Esophagus muscularis mucosa (tissue), 4 donors: ENCODE measurements around the gene LYPD5. TPM values are rescaled to one million over a fixed set of nuclear protein-coding genes. Genes with fewer than 3 reads are reported as not detected.
"Not testable (repeated sequence)": the region's sequence is repeated elsewhere in the genome, so short reads cannot be mapped to it uniquely, and the experiment has no call there.

Experiments
- DNase-seq: peaks from one replicate; pipeline ENCODE4 v3.0.0-alpha.2; 2017; ENCODE audit errors: extremely low spot score
- H3K27ac ChIP-seq, 4 donors: fragments of 200-600 bp; sonication (generic); replicated peaks in 1 of 4; 1 replicate in 3 of 4; 2 replicates in 1 of 4; pipeline ENCODE4 v1.5.1; 2016 to 2019; ENCODE audit warnings: mild to moderate bottlenecking in 1 of 4
- H3K27me3 ChIP-seq, 4 donors: fragments of 200-600 bp; sonication (generic); one replicate each; pipeline versions ENCODE4 v1.5.1 to v1.6.0; 2016 to 2019
- H3K36me3 ChIP-seq, 4 donors: fragments of 200-600 bp; sonication (generic); one replicate each; pipeline ENCODE4 v1.5.1; 2016 to 2019
- H3K4me1 ChIP-seq, 4 donors: fragments of 200-600 bp; sonication (generic); one replicate each; pipeline ENCODE4 v1.5.1; 2016 to 2019
- H3K4me3 ChIP-seq, 4 donors: fragments of 200-600 bp; sonication (generic); 1 replicate in 2 of 4; 2 replicates in 2 of 4; pipeline ENCODE4 v1.5.1; 2016 to 2019; ENCODE audit warnings: mild to moderate bottlenecking in 4 of 4, moderate library complexity in 1 of 4
- H3K9me3 ChIP-seq, 4 donors: fragments of 200-600 bp; sonication (generic); 1 replicate in 3 of 4; 2 replicates in 1 of 4; pipeline ENCODE4 v1.5.1; 2016 to 2019
- EP300 ChIP-seq: sonication (generic); formaldehyde crosslinking; IDR thresholded peaks from one replicate; pipeline ENCODE4 v1.6.1; 2017; ENCODE audit warnings: antibody characterized with exemption
- POLR2A ChIP-seq: fragments of 450-650 bp; IDR thresholded peaks from one replicate; pipeline ENCODE4 v1.6.1; 2017; ENCODE audit warnings: antibody characterized with exemption, moderate library complexity, mild to moderate bottlenecking, low read depth
- POLR2AphosphoS5 ChIP-seq, 2 donors: sonication (generic); formaldehyde crosslinking; IDR thresholded peaks; one replicate each; pipeline ENCODE4 v1.6.1; 2017; ENCODE audit warnings: antibody characterized with exemption in 2 of 2
- WGBS: methylation state at CpG from one replicate; pipeline ENCODE4 v1.1.5; 2018; 5-methylcytosine and 5-hydroxymethylcytosine counted together
- intact Hi-C: fragments of 100-400 bp; cut with DNase I; formaldehyde crosslinking; loops from one replicate; pipeline ENCODE4 v1.15.1; 2023
- total RNA-seq, 4 donors: library from RNA; depleted of rRNA; stranded (reverse); fragments of >200 nt; gene quantifications; one replicate each; pipeline versions ENCODE4 v1.1.0 to v1.2.1, GENCODE V29; 2016
- TF ChIP-seq, protein P1 (sequence below), 3 experiments: fragments of 200-600 bp in 2 of 3; fragments of 450-650 bp in 1 of 3; sonication (generic) in 2 of 3; IDR thresholded peaks; one replicate each; pipeline ENCODE4 v1.5.1; 2017 to 2019; ENCODE audit warnings: antibody characterized with exemption in 3 of 3, mild to moderate bottlenecking in 2 of 3, moderate library complexity in 1 of 3

Gene LYPD5
- total RNA-seq, 4 donors from 2014 or later = 2.8 to 12.0 (median 8.2) TPM

DNA sequence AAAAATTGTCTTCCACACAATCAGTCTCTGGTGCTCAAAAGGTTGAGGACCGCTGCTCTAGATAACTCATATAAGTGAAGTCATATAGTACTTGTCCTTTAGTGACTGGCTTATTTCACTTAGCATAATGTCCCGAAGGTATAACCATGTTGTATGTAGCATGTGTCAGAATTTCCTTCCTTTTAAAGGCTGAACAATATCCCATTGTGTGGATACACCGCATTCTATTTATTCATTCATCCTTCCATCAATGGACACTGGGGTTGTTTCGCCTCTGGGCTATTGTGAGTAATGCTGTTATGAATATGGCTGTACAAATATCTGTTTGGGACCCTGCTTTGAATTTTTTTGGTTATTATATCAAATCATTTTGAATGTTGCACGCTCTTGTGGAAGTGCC is 4.6 kb upstream of the LYPD5 start:
- no peak for TF ChIP-seq EP300
- TF ChIP-seq POLR2AphosphoS5 (IDR thresholded peaks at IDR 0.05) = no peak
- no peak for TF ChIP-seq POLR2A
- TF ChIP-seq, protein P1, sequence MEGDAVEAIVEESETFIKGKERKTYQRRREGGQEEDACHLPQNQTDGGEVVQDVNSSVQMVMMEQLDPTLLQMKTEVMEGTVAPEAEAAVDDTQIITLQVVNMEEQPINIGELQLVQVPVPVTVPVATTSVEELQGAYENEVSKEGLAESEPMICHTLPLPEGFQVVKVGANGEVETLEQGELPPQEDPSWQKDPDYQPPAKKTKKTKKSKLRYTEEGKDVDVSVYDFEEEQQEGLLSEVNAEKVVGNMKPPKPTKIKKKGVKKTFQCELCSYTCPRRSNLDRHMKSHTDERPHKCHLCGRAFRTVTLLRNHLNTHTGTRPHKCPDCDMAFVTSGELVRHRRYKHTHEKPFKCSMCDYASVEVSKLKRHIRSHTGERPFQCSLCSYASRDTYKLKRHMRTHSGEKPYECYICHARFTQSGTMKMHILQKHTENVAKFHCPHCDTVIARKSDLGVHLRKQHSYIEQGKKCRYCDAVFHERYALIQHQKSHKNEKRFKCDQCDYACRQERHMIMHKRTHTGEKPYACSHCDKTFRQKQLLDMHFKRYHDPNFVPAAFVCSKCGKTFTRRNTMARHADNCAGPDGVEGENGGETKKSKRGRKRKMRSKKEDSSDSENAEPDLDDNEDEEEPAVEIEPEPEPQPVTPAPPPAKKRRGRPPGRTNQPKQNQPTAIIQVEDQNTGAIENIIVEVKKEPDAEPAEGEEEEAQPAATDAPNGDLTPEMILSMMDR (IDR thresholded peaks at IDR 0.05) = no peak
- H3K4me3 ChIP-seq = no peak overlapping the region
- WGBS = 64% methylated on average over 5 of the region's 5 CpGs
- peaks cover 0 to 11% (median 4%) of the 10 kb centered on the region in 4 donors for H3K4me1 ChIP-seq
- no peak overlapping the region for H3K27ac ChIP-seq
- peaks cover 0 to 15% (median 0%) of the 10 kb centered on the region in 4 donors for H3K27me3 ChIP-seq
- H3K9me3 ChIP-seq = no peaks in the 10 kb centered on the region
- intact Hi-C loops = no loop called here
- DNase-seq = no peak
- H3K36me3 ChIP-seq = no peaks in the 10 kb centered on the region

DNA sequence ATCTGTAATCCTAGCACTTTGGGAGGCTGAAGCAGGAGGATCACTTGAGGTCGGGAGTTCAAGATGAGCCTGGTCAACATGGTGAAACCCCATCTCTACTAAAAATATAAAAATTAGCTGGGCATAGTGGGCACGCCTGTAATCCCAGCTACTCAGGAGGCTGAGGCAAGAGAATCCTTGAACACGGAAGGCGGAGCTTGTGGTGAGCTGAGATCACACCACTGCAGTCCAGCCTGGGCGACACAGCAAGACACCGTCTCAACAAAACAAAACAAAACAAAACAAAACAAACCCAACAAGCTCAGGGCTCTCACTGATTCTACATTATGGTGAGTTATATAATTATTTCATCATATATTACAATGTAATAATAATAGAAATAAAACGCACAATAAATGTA is 4.2 kb upstream of the LYPD5 start:
- WGBS = 84% methylated on average over 7 of the region's 7 CpGs
- intact Hi-C loops = not testable (repeated sequence)

DNA sequence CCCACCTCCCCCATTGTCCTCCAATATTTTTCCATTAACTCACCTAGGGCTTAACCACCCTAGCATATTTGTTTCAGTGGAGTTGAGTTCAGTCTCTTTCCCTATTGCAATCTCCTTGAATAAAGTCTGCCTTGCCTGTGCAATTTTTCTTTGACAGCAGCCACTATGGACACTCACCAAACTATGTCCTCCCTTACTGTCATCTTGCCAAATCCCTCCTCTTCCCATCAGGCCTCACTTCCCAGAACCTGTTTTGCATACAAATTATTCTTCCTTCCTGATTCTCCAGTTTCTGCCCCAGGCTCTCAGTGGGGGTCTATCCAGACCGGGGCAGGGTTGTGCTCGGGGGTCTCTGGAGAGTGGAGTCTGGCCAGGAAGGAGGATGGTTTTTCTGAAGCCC is 2.2 kb upstream of the LYPD5 start:
- 31% methylated on average over 2 of the region's 2 CpGs for WGBS
- intact Hi-C loops = no loop called here
- peaks cover 0 to 20% (median 0%) of the 10 kb centered on the region in 4 donors for H3K27me3 ChIP-seq

More for the DNA sequence above, 4.2 kb upstream of the LYPD5 start:
- not testable (repeated sequence) for DNase-seq, H3K36me3 ChIP-seq, H3K4me3 ChIP-seq, H3K9me3 ChIP-seq, H3K27ac ChIP-seq
- peaks cover 0 to 15% (median 0%) of the 10 kb centered on the region in 4 donors for H3K27me3 ChIP-seq
- peaks cover 0 to 11% (median 4%) of the 10 kb centered on the region in 4 donors for H3K4me1 ChIP-seq

DNA sequence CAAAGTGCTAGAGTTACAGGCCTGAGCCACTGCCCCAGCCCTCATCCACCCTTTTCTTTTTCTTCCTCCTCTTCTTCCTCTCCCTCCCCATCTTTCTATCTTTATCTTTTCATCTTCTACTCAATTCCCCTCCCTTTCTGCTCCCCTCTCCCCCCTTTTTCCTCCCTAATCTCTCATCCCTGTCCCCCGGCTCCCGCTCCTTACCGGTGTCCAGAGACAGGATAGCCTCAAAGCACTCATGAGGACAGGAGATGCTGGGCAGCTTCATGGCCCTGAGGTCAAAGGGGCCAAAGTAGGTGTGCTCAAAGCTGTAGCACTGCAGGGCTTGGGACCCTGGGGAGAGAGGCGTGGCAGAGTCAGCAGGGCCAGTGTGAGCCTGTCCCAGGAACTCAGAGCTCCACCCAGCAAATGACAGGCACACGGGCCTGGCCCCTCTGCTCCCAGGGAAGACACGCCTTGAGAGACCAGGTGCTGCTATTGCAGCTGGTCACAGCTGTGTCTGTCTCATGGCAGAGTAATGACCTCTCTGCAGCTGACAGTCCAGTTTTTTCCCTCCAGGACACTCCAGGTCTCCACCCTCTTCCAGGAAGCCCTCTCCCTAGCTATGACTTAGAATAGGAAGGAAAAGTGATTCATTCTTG is 2.6 kb downstream of the LYPD5 start:
- 73% methylated on average over 6 of the region's 6 CpGs for WGBS
- no peak for TF ChIP-seq EP300
- TF ChIP-seq POLR2AphosphoS5 (IDR thresholded peaks at IDR 0.05) = peak in 1 of 2 donors; percentile 34
- no peak for TF ChIP-seq POLR2A
- TF ChIP-seq, protein P1 (IDR thresholded peaks at IDR 0.05) = no peak
- intact Hi-C loops = no loop called here

More for the DNA sequence above, 2.2 kb upstream of the LYPD5 start:
- Histone ChIP-seq H3K9me3 (no peaks in the 10 kb centered on the region), H3K4me3 (peak overlapping the region in 1 of 4 donors; percentile 20), H3K4me1 (peaks cover 0 to 16% (median 5%) of the 10 kb centered on the region in 4 donors), H3K36me3 (no peaks in the 10 kb centered on the region), H3K27ac (no peak overlapping the region)
- TF ChIP-seq, protein P1 (IDR thresholded peaks at IDR 0.05) = no peak
- TF ChIP-seq POLR2AphosphoS5 (IDR thresholded peaks at IDR 0.05) (no peak), POLR2A (no peak), EP300 (no peak)
- no peak for DNase-seq

DNA sequence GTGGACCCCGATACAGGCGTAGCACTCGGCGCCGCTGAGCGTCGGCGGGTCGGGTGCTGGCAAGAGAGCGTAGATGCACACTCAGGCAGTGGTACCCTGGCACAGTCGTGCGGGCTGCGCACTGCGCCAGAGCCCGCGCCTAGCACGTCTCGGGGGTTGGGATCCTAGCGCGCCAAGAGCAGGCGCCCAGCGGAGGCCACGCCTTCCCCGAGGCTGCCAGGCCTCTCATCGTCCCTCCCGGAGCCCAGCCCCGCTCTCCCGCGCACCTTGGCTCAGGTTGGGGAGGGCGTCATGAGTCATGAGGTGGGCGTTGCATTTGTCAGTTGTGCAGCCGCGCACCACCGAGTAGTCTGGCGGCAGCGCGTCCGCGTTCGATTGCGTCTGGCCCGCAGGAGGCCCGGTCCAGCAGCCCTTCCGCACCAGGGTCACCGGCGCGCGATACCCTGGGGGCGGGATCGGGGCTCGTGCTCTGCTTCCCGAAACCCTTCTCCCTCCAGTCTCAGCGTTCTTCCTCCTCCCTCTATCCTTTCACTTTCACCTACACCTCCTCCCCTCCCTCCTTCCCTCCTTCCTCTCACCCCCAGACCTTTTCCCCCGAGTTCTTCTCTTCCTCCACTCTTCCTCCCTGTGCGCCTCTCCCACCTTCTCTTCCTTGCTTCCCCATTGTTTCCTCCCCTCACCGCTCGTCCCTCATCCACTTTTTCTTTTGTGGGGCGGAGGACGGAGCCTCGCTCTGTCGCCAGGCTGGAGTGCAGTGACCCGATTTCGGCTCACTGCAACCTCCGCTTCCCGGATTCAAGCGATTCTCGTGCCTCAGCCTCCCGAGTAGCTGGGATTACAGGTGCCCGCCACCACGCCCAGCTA is 3.5 kb downstream of the LYPD5 start:
- 26% methylated on average over 20 of the region's 70 CpGs for WGBS

More for the DNA sequence above, 2.6 kb downstream of the LYPD5 start:
- Histone ChIP-seq H3K27me3 (peaks cover 0 to 67% (median 9%) of the 10 kb centered on the region in 4 donors), H3K4me1 (peaks cover 6 to 20% (median 14%) of the 10 kb centered on the region in 4 donors), H3K9me3 (no peaks in the 10 kb centered on the region), H3K4me3 (peak overlapping the region in 3 of 4 donors; percentile 45 to 54 (median 47)), H3K27ac (peak overlapping the region in 1 of 4 donors; percentile 30), H3K36me3 (peaks cover 0 to 4% (median 0%) of the 10 kb centered on the region in 4 donors)
- DNase-seq = no peak

More for the DNA sequence above, 3.5 kb downstream of the LYPD5 start:
- Histone ChIP-seq H3K9me3 (no peaks in the 10 kb centered on the region), H3K27me3 (peaks cover 0 to 74% (median 9%) of the 10 kb centered on the region in 4 donors), H3K4me3 (peak overlapping the region; percentile 45 to 63 (median 50)), H3K36me3 (peaks cover 0 to 4% (median 0%) of the 10 kb centered on the region in 4 donors), H3K4me1 (peaks cover 6 to 20% (median 14%) of the 10 kb centered on the region in 4 donors), H3K27ac (peak overlapping the region in 1 of 4 donors; percentile 30)
- intact Hi-C loops = no loop called here
- TF ChIP-seq POLR2AphosphoS5 (IDR thresholded peaks at IDR 0.05) (no peak), POLR2A (no peak), EP300 (no peak)
- TF ChIP-seq, protein P1 (IDR thresholded peaks at IDR 0.05) = no peak
- no peak for DNase-seq
